ENCODE measurements around the gene CD248.
"Not testable (repeated sequence)": the region's sequence is repeated elsewhere in the genome, so short reads cannot be mapped to it uniquely, and the experiment has no call there.

Gene CD248

GRCh38 chr11:66328031-66328301 is 11.1 kb upstream of the CD248 start:
- DNase-seq, result no peak

GRCh38 chr11:66327171-66328030 is 10.6 kb upstream of the CD248 start:
- no peak for DNase-seq

- no peak for DNase-seq
These were observed 9.6 kb upstream of the CD248 start for GRCh38 chr11:66326261-66327111.

GRCh38 chr11:66325263-66325671 is 8.4 kb upstream of the CD248 start:
- no peak for DNase-seq

DNA sequence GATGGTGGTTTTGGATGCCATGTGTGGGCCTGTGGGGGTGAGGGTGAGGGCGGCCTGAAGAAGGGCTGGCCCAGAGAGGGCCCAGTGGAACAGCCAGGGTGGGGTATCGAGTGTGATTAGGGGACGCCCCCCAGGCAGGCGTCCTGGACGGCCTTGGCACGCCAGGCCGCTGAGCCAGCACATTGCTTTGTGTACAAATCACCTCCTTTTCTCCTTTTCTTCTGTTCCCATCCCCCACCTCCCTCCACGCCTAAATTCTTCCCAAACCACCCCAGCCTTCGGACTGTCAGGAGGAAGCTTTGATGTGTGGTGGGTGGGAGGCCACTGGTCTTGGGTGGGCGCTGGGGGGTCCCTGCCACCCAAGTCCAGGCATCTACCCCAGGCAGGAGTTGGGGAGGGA is 7.8 kb upstream of the CD248 start:
- DNase-seq, result no peak

- no peak for DNase-seq
These were observed 6.8 kb upstream of the CD248 start for GRCh38 chr11:66323684-66324083.

DNA sequence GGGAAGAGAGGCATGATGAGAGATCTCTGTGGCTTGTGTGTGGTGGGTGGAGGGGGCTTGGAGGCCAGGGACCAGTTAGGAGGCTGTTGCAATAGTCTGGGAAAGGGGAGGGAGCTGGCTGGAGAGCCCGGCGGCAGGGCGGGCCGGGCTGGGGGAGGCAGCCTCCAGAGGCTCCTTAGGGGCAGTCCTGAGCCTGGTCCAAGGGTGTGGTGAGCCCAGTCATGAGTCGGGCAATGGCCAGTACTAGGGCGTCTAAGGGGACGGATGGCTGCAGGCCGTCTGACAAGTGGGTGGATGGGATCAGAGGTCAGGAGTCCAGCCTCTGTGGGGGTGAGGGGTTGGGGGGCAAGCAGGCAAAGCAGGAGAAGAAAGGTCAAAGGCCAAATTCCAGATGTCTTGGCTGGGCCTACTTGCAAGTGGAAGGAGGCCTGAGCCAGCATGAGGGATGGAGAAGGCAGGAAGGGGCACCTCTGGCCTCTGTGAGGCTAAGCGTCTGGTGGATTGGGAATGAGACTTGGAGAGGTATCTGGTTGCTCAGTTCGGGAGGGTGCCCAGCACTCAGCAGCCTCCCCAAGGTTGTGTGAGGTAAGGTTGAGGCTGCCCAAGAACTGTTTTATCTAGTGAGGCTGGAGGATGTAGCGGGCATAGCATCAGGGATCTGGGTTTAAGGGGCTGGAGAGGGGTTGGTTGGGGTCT is 6.0 kb upstream of the CD248 start:
- no peak for DNase-seq

DNA sequence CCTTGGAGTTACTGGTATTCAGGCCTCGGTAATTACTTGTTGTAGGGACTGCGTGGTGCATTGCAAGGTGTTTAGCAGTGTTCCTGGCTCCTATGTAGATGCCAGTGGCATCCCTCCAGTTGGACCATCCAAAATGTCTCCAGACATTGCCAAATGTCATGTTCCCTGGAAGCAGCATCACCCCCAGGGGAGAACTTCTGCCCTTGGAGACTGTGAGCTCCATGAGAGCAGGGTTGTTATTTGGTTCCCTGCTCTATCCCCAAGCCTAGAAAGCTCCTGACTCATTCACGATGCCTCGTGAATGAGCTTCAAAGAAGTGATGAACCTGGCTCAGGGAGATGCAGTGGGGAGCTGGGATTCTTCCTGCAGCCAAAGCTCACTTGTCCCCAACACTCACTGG is 4.8 kb upstream of the CD248 start:
- DNase-seq, result no peak

DNA sequence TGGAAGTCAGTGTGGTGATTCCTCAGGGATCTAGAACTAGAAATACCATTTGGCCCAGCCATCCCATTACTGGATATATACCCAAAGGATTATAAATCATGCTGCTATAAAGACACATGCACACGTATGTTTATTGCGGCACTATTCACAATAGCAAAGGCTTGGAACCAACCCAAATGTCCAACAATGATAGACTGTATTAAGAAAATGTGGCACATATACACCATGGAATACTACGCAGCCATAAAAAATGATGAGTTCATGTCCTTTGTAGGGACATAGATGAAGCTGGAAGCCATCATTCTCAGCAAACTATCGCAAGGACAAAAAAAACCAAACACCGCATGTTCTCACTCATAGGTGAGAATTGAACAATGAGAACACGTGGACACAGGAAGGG is 3.9 kb upstream of the CD248 start:
- not testable (repeated sequence) for DNase-seq

DNA sequence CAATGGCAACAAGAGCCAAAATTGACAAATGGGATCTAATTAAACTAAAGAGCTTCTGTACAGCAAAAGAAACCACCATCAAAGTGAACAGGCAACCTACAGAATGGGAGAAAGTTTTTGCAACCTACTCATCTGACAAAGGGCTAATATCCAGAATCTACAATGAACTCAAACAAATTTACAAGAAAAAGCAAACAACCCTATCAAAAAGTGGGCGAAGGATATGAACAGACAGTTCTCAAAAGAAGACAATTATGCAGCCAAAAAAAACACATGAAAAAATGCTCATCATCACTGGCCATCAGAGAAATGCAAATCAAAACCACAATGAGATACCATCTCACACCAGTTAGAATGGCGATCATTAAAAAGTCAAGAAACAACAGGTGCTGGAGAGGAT is 3.4 kb upstream of the CD248 start:
- not testable (repeated sequence) for DNase-seq

- no peak for DNase-seq
These were observed 1.7 kb upstream of the CD248 start for GRCh38 chr11:66318600-66318970.

GRCh38 chr11:66317723-66318599 is 1.1 kb upstream of the CD248 start:
- DNase-seq, result no peak

DNA sequence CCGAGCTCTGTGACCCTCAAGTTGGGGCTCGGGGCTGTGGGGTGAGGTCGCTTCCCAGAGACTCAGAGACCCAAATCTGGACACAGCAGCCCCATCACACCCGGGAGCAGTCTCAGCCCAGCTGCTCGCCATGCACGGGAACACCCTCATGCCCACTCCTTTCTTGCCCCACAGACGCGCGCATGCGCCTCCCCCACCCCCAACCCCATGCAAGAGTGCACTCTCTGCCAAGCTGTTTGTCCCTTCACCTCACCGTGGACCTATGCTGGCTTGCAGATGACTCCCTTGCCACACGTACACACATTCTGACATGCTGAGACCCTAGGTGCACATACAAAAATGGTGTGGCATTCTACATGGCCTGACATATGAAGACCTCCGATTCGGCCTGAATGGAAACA is 478 bp upstream of the CD248 start:
- no peak for DNase-seq

- peak; percentile 59 for DNase-seq
These were observed 678 bp downstream of the CD248 start for GRCh38 chr11:66315921-66316811.

DNA sequence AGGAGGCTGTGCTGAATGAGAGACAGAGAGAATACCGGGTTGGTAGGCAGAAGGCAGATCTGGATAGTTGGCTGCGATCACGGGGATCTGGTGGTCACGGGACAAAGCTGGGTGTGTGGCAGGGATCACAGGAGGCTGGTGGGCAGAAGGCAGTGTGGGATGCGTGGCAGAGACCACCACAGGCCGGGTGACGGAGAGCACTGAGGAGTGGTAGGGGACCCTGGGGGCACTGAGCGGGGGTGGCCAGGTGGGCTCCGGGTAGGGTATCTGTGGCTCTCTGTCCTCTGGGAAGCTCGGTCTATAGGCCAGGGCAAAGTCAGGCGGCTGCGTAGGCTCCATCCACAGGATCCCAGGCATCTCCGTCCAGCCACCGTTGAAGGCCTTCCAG is 1.4 kb downstream of the CD248 start:
- DNase-seq, result no peak

- no peak for DNase-seq
These were observed 2.0 kb downstream of the CD248 start for GRCh38 chr11:66314561-66315497.

DNA sequence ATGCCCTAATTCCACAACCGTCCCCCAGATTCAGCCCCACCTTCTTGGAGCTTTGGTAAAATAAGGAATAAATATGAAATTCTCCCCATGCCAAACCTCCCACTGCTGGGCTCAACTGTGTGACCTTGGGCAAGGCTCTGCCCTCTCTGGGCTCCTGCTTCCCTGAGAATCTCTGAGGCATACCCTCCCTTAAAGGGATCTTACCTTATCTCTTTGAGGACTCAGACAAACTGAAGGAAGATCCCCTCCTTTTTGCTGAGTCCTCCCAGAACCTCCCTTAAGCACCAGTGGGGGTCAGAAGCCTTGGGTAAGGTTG is 2.7 kb downstream of the CD248 start:
- DNase-seq, result no peak

DNA sequence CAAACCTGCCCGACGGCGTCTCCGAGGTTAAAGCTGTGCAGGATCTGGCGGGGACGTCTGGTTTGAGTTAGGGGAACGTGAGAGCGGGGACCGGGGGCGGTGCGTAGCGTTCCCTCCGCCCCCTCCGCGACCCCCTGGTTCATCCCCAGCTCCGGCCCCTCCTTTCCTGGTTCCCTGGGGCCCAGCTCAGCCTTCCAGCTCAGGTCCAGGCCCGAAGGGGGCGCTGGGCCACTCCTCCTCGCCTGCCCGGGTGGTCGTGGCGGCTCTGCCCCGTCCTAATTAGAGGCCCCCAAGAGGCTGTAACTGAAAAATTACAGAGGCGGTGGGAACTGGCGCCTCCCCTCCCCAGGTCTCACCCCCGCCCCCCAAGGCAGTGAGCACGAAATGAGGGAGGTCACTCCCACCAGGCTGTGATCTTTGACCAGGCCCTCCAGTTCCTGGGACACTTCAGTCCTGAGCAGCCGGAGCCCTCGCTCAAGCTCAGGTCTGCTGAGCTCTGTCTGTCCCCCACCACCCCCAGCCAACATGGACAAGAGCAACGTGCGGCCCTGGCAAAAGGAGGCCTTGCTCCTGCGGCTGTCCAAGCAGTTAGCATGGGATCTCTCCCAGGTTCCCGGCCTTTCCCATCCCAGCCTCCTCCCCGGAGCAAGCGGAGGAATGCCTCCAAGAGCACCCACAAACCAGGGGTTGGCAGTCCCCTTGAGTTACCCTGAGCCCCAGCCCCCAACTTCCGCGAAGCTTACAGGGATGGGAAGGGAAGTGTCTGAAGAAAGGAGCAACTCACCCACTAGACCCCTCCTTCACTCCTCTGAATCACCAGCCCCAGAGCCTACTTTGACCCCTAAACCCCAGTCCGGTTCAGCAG is 3.3 kb downstream of the CD248 start:
- DNase-seq, result no peak

GRCh38 chr11:66312549-66313320 is 4.1 kb downstream of the CD248 start:
- DNase-seq, result peak; percentile 95
